Activated CD8-positive, alpha-beta memory T cell treated with anti-CD3 and anti-CD28 coated beads, Interleukin-2, amount 50 U/mL, for 4 hours (primary cell): Measurements from ENCODE around the gene HBA1.
"Not testable (repeated sequence)": the region's sequence is repeated elsewhere in the genome, so short reads cannot be mapped to it uniquely, and the experiment has no call there.

Experiments
- DNase-seq: peaks from one replicate; pipeline ENCODE4 v3.0.0-alpha.2; 2020

Gene HBA1

DNA sequence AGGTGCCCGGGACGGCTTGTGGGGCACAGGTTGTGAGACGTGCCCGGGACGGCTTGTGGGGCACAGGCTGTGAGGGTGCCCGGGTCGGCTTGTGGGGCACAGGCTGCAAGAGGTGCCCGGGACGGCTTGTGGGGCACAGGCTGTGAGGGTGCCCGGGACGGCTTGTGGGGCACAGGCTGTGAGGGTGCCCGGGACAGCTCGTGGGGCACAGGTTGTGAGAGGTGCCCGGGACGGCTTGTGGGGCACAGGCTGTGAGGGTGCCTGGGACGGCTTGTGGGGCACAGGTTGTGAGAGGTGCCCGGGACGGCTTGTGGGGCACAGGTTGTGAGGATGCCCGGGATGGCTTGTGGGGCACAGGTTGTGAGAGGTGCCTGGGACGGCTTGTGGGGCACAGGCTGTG, 16.2 kb upstream of the HBA1 start:
- DNase-seq: not testable (repeated sequence)

- DNase-seq: no peak
Measured at GRCh38 chr16:160691-161190, 15.7 kb upstream of the HBA1 start.

DNA sequence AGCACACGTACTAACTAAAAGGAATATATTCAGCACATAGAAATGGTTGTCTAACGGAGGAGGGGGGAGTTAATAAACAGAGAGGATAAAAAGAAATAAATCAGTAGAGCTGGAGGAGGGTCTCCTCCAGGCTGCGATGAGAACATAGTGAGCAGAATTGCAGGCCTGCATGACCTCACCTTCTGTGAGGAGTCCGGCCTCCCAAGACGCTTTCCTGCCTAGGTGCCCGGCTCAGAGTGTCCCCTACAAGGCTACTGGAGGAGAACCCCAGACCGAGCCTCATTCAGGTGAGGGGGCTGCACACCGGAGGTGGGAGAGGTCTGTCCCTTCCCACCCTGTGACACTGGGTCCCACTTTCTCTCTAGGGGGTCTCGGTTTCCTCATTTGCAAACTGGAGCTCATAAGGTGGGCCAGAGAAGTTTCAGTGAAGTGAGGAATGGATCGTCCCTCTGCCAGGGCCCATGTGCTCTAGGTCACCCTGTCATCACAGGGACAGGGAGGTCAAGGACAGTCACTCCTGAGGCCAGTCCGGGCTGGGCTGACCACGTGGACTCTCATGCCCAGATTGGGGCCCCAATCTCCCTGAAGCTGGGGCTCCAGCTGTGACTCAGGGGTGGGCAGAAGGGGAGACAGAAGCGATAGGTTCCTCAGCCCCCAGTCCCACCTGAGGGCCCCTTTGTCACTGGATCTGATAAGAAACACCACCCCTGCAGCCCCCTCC, 14.0 kb upstream of the HBA1 start:
- no peak for DNase-seq

GRCh38 chr16:163139-163538, 13.3 kb upstream of the HBA1 start:
- DNase-seq: not testable (repeated sequence)

DNA sequence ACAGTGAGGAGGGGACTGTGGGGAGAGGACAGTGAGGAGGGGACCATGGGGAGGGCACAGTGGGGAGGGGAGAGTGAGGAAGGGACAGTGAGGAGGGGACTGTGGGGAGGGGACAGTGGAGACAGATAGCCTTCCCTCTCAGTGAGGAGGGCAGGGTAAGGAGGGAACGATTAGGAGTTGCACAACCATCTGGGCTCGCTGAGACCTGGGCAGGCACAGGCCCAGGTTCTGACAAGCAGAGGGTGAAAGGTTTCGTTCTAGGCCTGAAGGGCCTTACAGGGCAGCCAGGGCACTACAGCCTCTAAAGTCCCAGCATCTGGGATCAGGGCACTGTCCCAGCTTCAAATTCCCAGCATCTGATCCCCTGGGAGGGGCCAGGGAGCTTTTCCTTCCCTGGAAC, 12.8 kb upstream of the HBA1 start:
- not testable (repeated sequence) for DNase-seq

GRCh38 chr16:164134-164823, 12.2 kb upstream of the HBA1 start:
- not testable (repeated sequence) for DNase-seq

GRCh38 chr16:164827-165538, 11.5 kb upstream of the HBA1 start:
- DNase-seq: no peak

GRCh38 chr16:165539-166374, 10.7 kb upstream of the HBA1 start, which contains the start of gene HBM:
TSS of gene HBM (plus strand) at chr16:165978. CDS start at chr16:165998, 20 bp downstream.
- DNase-seq: no peak

- no peak for DNase-seq
Measured at GRCh38 chr16:166375-167121, 9.9 kb upstream of the HBA1 start.

GRCh38 chr16:167122-167690, 9.3 kb upstream of the HBA1 start:
- DNase-seq: no peak

DNA sequence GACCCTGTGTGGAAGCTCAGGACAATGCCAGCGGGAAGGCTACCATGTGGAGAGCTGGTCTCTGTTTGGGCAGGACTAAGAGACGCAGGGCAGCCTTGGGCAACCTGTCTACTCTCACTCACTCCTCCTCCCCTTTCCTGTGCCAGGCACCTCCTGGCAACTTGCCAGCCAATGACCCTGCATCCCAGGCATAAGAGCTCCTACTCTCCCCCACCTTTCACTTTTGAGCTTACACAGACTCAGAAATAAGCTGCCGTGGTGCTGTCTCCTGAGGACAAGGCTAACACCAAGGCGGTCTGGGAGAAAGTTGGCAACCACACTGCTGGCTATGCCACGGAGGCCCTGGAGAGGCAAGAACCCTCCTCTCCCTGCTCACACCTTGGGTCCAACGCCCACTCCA, 8.1 kb upstream of the HBA1 start:
- DNase-seq: no peak

- no peak for DNase-seq
Measured at GRCh38 chr16:169014-169413, 7.5 kb upstream of the HBA1 start.

- DNase-seq: not testable (repeated sequence)
Measured at GRCh38 chr16:170088-170507, 6.4 kb upstream of the HBA1 start.

GRCh38 chr16:170788-171187, 5.7 kb upstream of the HBA1 start:
- DNase-seq: no peak

DNA sequence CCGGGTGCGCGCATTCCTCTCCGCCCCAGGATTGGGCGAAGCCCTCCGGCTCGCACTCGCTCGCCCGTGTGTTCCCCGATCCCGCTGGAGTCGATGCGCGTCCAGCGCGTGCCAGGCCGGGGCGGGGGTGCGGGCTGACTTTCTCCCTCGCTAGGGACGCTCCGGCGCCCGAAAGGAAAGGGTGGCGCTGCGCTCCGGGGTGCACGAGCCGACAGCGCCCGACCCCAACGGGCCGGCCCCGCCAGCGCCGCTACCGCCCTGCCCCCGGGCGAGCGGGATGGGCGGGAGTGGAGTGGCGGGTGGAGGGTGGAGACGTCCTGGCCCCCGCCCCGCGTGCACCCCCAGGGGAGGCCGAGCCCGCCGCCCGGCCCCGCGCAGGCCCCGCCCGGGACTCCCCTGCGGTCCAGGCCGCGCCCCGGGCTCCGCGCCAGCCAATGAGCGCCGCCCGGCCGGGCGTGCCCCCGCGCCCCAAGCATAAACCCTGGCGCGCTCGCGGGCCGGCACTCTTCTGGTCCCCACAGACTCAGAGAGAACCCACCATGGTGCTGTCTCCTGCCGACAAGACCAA, 4.0 kb upstream of the HBA1 start, which contains the start of gene HBA2:
Gene HBA2 (plus strand): TSS at position 503 of the 568 bp plus-strand sequence. CDS start 37 bp downstream, at position 540.
- DNase-seq: not testable (repeated sequence)

GRCh38 chr16:173211-173854, 3.1 kb upstream of the HBA1 start:
- not testable (repeated sequence) for DNase-seq

- DNase-seq: not testable (repeated sequence)
Measured at GRCh38 chr16:173928-174769, 2.3 kb upstream of the HBA1 start.

DNA sequence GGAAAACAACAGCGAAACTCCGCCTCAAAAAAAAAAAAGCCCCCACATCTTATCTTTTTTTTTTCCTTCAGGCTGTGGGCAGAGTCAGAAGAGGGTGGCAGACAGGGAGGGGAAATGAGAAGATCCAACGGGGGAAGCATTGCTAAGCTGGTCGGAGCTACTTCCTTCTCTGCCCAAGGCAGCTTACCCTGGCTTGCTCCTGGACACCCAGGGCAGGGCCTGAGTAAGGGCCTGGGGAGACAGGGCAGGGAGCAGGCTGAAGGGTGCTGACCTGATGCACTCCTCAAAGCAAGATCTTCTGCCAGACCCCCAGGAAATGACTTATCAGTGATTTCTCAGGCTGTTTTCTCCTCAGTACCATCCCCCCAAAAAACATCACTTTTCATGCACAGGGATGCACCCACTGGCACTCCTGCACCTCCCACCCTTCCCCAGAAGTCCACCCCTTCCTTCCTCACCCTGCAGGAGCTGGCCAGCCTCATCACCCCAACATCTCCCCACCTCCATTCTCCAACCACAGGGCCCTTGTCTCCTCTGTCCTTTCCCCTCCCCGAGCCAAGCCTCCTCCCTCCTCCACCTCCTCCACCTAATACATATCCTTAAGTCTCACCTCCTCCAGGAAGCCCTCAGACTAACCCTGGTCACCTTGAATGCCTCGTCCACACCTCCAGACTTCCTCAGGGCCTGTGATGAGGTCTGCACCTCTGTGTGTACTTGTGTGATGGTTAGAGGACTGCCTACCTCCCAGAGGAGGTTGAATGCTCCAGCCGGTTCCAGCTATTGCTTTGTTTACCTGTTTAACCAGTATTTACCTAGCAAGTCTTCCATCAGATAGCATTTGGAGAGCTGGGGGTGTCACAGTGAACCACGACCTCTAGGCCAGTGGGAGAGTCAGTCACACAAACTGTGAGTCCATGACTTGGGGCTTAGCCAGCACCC, 1.2 kb upstream of the HBA1 start:
- DNase-seq: no peak
